Nephron (organoid): Measurements from ENCODE around the gene A4GALT.

Source experiments
- H3K27ac Mint-ChIP-seq, 3 experiments: 2 replicates each; pipeline ENCODE4 v1.8.0; 2020; ENCODE audit warnings: mixed read lengths in 3 of 3, mild to moderate bottlenecking in 2 of 3, moderate library complexity in 1 of 3
- H3K27me3 Mint-ChIP-seq: 2 replicates; pipeline ENCODE4 v1.8.0; 2021; ENCODE audit warnings: low read depth, mild to moderate bottlenecking, moderate library complexity, mixed read lengths
- H3K36me3 Mint-ChIP-seq: 2 replicates; pipeline ENCODE4 v1.8.0; 2020; ENCODE audit warnings: low read depth, mixed read lengths
- H3K4me1 Mint-ChIP-seq: 2 replicates; pipeline ENCODE4 v1.8.0; 2020; ENCODE audit warnings: mixed read lengths
- H3K4me3 Mint-ChIP-seq, 3 experiments: 2 replicates each; pipeline ENCODE4 v1.8.0; 2020; ENCODE audit warnings: mild to moderate bottlenecking in 3 of 3, mixed read lengths in 3 of 3, moderate library complexity in 2 of 3
- H3K9me3 Mint-ChIP-seq: 2 replicates; pipeline ENCODE4 v1.8.0; 2020; ENCODE audit warnings: mixed read lengths
- TF ChIP-seq, protein P1 (sequence below), 3 experiments: fragments of 200-600 bp; sonication (generic); IDR thresholded peaks; one replicate each; pipeline ENCODE4 v1.5.0; 2021; ENCODE audit warnings: antibody characterized with exemption in 3 of 3; ENCODE audit not compliant: unreplicated experiment in 3 of 3

Gene A4GALT

DNA sequence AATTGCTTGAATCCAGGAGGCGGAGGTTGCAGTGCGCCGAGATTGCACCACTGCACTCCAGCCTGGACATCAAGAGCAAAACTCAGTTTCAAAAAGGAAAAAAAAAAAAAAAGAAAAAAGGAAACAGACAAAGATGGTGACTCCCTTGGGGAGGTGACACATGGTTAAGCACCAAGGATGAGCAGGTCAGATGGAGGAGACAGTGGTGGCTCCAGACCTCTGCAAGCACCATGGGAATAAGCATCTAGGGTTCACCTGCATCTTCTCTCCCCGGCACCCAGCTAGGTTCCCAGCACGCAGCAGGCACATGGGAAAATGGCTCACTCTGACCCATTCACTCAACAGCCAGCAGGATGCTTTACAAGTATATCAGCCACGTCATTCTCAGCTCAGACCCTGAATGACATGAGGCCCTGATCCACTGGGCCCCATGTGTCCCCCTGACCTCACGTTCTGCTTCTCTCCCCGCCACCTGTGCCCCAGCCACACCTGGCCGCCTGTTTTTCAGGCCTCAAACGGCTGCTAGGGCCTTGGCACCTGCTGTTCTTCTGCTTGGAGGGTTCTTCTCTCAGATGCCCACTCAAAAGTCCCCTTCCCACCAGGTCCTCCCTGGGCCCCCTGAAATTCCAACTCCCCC lies 24.2 kb downstream of the A4GALT start:
- H3K27ac Mint-ChIP-seq = peak overlapping the region in 1 of 3 experiments; percentile 17
- H3K27me3 Mint-ChIP-seq = peaks cover 5% of the 10 kb centered on the region
- no peak overlapping the region for H3K4me3 Mint-ChIP-seq
- TF ChIP-seq, protein P1, sequence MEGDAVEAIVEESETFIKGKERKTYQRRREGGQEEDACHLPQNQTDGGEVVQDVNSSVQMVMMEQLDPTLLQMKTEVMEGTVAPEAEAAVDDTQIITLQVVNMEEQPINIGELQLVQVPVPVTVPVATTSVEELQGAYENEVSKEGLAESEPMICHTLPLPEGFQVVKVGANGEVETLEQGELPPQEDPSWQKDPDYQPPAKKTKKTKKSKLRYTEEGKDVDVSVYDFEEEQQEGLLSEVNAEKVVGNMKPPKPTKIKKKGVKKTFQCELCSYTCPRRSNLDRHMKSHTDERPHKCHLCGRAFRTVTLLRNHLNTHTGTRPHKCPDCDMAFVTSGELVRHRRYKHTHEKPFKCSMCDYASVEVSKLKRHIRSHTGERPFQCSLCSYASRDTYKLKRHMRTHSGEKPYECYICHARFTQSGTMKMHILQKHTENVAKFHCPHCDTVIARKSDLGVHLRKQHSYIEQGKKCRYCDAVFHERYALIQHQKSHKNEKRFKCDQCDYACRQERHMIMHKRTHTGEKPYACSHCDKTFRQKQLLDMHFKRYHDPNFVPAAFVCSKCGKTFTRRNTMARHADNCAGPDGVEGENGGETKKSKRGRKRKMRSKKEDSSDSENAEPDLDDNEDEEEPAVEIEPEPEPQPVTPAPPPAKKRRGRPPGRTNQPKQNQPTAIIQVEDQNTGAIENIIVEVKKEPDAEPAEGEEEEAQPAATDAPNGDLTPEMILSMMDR (IDR thresholded peaks at IDR 0.05; ENCODE audit: unreplicated experiment in 3 of 3) = no peak
- no peaks in the 10 kb centered on the region for H3K36me3 Mint-ChIP-seq
- H3K4me1 Mint-ChIP-seq = peaks cover 19% of the 10 kb centered on the region
- no peaks in the 10 kb centered on the region for H3K9me3 Mint-ChIP-seq

DNA sequence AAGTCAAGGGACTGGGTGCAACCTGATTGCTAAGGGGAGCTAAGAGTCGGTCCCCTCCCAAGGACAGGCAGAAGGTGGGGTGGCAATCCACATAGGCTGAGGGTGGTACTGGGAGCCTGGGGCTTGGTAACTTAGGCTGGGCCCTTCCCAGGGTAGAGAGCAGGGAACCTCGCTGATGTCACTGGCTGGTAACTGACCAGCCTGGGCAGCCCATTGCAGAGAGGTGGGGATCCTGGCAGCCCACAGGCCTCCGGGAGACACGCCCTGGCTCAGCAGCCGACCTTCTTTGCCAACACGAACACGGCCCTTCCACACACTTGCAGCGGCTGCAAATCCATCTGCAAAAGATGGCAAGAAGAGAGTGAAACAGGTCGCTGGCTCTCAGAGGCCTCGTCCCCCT lies 25.4 kb downstream of the A4GALT start:
- Mint-ChIP-seq H3K4me1 (peaks cover 19% of the 10 kb centered on the region), H3K9me3 (no peaks in the 10 kb centered on the region), H3K36me3 (no peaks in the 10 kb centered on the region), H3K27ac (no peak overlapping the region), H3K4me3 (no peak overlapping the region), H3K27me3 (peaks cover 5% of the 10 kb centered on the region)
- TF ChIP-seq, protein P1 (IDR thresholded peaks at IDR 0.05; ENCODE audit: unreplicated experiment in 3 of 3) = no peak

DNA sequence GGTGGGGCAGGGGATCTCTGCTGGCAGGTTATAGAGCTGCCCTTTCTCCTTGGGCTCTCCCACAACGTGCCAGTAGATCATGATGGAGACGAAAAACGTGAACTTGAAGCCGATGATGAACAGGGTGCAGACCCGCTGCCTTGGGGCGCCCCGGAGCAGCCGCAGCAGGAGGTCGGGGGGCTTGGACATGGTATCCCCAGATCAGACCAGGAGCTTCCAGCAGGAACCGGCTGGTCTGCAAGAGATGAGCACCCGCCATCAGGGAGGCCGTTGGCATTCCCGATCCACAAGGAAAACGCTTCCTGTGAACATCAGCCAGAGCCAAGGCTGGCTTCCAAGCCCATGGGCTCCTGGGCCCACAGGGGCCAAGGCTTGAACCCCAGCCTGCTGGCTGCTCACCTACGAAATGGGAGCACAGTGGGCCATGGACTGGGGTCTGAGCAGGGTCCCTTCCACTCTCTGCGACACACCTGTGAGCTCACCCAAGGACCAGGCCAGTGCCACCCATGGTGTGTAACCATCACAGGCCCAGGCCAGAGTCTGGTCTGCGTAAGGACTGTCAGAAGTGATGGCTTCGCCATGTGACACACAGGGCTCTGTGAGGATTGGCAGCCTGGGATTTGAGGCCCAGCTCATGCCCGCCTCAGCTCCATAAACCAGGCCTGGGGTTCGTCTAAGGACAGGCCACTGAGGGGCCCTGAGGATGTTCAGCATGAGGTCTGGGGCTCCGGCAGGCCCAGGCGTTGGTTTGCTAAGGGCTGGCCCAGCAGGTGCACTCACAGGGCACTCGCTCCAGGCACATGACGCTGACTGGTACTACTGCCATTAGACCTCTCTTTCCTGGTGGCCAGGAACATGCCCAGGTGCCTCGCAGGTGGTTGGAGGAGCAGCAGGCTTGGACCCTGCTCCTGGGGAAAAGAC lies 26.6 kb downstream of the A4GALT start:
- Mint-ChIP-seq H3K4me1 (peaks cover 14% of the 10 kb centered on the region), H3K27me3 (peaks cover under 1% of the 10 kb centered on the region), H3K4me3 (no peak overlapping the region), H3K36me3 (no peaks in the 10 kb centered on the region), H3K9me3 (no peaks in the 10 kb centered on the region), H3K27ac (no peak overlapping the region)
- TF ChIP-seq, protein P1 (IDR thresholded peaks at IDR 0.05; ENCODE audit: unreplicated experiment in 3 of 3) = no peak

DNA sequence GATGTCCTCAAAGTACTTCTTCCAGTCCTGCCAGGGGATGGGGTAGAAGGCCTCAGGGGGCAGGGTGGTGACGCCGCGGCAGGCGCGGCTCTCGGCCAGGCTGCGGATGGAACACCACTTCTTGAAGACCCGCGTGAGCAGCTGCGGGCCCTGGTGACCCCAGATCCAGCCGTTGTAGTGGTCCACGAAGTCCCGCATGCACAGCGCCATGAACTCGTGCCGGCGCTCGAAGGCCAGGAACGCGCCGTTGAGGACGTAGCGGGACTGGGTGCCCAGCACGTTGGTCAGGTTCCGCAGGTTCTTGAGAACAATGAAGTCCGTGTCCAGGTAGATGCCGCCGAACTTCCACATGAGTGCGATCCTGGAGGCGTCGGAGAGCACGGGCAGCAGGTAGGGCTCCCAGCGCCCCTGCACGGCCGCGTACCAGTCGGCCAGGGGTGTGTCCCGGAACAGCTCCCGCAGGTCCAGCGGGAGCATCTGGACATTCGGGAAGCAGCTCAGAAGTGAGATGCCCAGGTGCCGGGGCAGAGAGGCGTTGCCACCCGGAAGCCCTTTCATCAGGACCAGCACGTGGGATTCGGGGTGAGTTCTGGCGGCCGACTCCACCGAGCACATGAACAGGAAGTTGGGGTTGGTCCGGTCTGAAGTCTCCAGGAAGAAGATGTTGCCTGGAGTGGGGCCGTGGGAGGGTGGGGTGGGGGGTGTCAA lies 27.5 kb downstream of the A4GALT start:
- Mint-ChIP-seq H3K27me3 (no peaks in the 10 kb centered on the region), H3K4me3 (no peak overlapping the region), H3K36me3 (no peaks in the 10 kb centered on the region), H3K9me3 (no peaks in the 10 kb centered on the region), H3K4me1 (peaks cover 15% of the 10 kb centered on the region), H3K27ac (no peak overlapping the region)
- TF ChIP-seq, protein P1 (IDR thresholded peaks at IDR 0.05; ENCODE audit: unreplicated experiment in 3 of 3) = no peak

DNA sequence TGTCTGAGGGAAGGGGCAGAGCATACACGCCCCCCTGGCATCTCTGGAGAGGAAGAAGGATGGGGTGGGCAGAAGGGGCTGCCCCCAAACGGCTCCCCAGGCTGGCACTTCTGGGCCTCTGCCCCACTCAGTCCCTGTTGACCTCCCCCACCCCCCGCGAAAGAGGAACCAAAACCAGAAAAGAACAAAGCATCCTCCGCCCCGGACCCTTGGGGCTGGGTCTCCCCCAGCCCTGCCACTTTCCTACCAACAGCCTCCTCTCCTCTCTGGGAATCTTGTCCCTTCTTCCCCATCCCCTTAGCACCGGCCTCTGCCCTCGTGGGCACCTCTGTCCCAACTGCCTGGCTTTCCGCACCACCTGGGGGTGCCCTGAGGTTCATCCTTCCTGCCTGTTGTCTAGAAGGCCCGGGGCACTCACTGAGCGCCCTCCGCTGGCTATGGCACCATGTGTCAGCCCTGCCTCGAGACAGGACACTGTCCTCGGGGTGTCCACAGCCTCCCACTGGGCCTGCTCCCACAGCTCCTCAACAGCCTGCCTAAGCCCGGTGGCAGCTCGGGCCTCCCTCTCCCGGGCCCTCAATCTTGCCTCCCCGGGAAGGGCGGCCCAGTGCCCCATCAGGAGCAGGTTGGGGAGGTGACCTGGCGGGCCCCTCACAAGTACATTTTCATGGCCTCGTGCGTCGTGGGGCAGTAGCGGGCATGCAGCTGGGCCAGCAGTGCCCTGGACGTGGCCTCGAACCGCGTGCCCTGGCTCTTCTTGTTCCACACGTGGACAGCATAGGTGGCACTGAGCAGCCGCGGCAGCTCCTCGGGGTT lies 28.2 kb downstream of the A4GALT start:
- Mint-ChIP-seq H3K9me3 (no peaks in the 10 kb centered on the region), H3K27me3 (no peaks in the 10 kb centered on the region), H3K36me3 (no peaks in the 10 kb centered on the region), H3K4me1 (peaks cover 20% of the 10 kb centered on the region), H3K4me3 (no peak overlapping the region), H3K27ac (peak overlapping the region in 1 of 3 experiments; percentile 51)
- TF ChIP-seq, protein P1 (IDR thresholded peaks at IDR 0.05; ENCODE audit: unreplicated experiment in 3 of 3) = no peak
